ENCODE data around the gene TJP1. TPM values are rescaled to one million over a fixed set of nuclear protein-coding genes. Genes with fewer than 3 reads are reported as not detected.

TJP1 gene
- total RNA-seq, 2 donors from 2014 or later, result 131 to 145 TPM

GRCh38 chr15:29753506-29753905 is 68.8 kb downstream of the TJP1 start:
- Histone ChIP-seq H3K4me3 (ENCODE audit: low read length) (no peak overlapping the region), H3K9me3 (ENCODE audit: control insufficient read depth, low read length) (peaks cover 7% of the 10 kb centered on the region), H3K4me1 (ENCODE audit: control insufficient read depth, insufficient read depth, low read length) (no peaks in the 10 kb centered on the region), H3K36me3 (ENCODE audit: control insufficient read depth, insufficient read depth, low read length) (peaks cover 72% of the 10 kb centered on the region), H3K9ac (ENCODE audit: extremely low read depth, low read length, poor library complexity, severe bottlenecking) (no peak overlapping the region), H3K27ac (ENCODE audit: low read depth, low read length) (no peak overlapping the region), H3K27me3 (ENCODE audit: control insufficient read depth, insufficient read depth, low read length, poor library complexity, severe bottlenecking) (no peaks in the 10 kb centered on the region)
- DNase-seq, result no peak
- TF ChIP-seq CTCF (conservative IDR thresholded peaks at IDR 0.05), result no peak
- no peaks in the 10 kb centered on the region for H3K27me3 Mint-ChIP-seq (ENCODE audit: insufficient read depth)
- peaks cover 41% of the 10 kb centered on the region for H3K36me3 Mint-ChIP-seq (ENCODE audit: low read depth)
- no peak overlapping the region for H3K27ac Mint-ChIP-seq
- peaks cover 18% of the 10 kb centered on the region for H3K4me1 Mint-ChIP-seq
- whole genome bisulfite sequencing, 2 experiments (ENCODE audit: insufficient coverage in 1 of 2, insufficient read length in 1 of 2), result 94 to 100% methylated on average over 2 to 5 of the region's 7 CpGs
- peaks cover 6% of the 10 kb centered on the region for H3K9me3 Mint-ChIP-seq
- H3K4me3 Mint-ChIP-seq, result no peak overlapping the region

- H3K9me3 Mint-ChIP-seq, result peaks cover 6% of the 10 kb centered on the region
- peaks cover 5% of the 10 kb centered on the region for H3K4me1 Mint-ChIP-seq
- H3K27ac Mint-ChIP-seq, result peak overlapping the region; percentile 19
These were observed 71.5 kb downstream of the TJP1 start for GRCh38 chr15:29750754-29751153.

GRCh38 chr15:29749365-29750086 is 72.7 kb downstream of the TJP1 start:
- peaks cover 46% of the 10 kb centered on the region for H3K36me3 ChIP-seq (ENCODE audit: control insufficient read depth, insufficient read depth, low read length)
- 93 to 94% methylated on average over 13 to 15 of the region's 15 CpGs for WGBS, 2 experiments (ENCODE audit: insufficient coverage in 1 of 2, insufficient read length in 1 of 2)
- DNase-seq, result peak; percentile 54
- H3K4me1 ChIP-seq (ENCODE audit: control insufficient read depth, insufficient read depth, low read length), result no peaks in the 10 kb centered on the region
- peak overlapping the region; percentile 70 for H3K27ac Mint-ChIP-seq
- H3K27me3 ChIP-seq (ENCODE audit: control insufficient read depth, insufficient read depth, low read length, poor library complexity, severe bottlenecking), result no peaks in the 10 kb centered on the region
- no peak overlapping the region for H3K4me3 ChIP-seq (ENCODE audit: low read length)
- peaks cover 5% of the 10 kb centered on the region for H3K9me3 ChIP-seq (ENCODE audit: control insufficient read depth, low read length)
- TF ChIP-seq CTCF (conservative IDR thresholded peaks at IDR 0.05), result no peak
- H3K36me3 Mint-ChIP-seq (ENCODE audit: low read depth), result peaks cover 47% of the 10 kb centered on the region
- H3K4me1 Mint-ChIP-seq, result peaks cover 5% of the 10 kb centered on the region
- H3K27ac ChIP-seq (ENCODE audit: low read depth, low read length), result no peak overlapping the region
- H3K4me3 Mint-ChIP-seq, result no peak overlapping the region
- peaks cover 6% of the 10 kb centered on the region for H3K9me3 Mint-ChIP-seq
- H3K27me3 Mint-ChIP-seq (ENCODE audit: insufficient read depth), result no peaks in the 10 kb centered on the region
- H3K9ac ChIP-seq (ENCODE audit: extremely low read depth, low read length, poor library complexity, severe bottlenecking), result no peak overlapping the region

More at GRCh38 chr15:29750754-29751153, 71.5 kb downstream of the TJP1 start:
- H3K36me3 Mint-ChIP-seq (ENCODE audit: low read depth), result peaks cover 54% of the 10 kb centered on the region
- Histone ChIP-seq H3K9me3 (ENCODE audit: control insufficient read depth, low read length) (peaks cover 7% of the 10 kb centered on the region), H3K9ac (ENCODE audit: extremely low read depth, low read length, poor library complexity, severe bottlenecking) (no peak overlapping the region), H3K36me3 (ENCODE audit: control insufficient read depth, insufficient read depth, low read length) (peaks cover 58% of the 10 kb centered on the region), H3K4me3 (ENCODE audit: low read length) (no peak overlapping the region), H3K27ac (ENCODE audit: low read depth, low read length) (no peak overlapping the region), H3K4me1 (ENCODE audit: control insufficient read depth, insufficient read depth, low read length) (no peaks in the 10 kb centered on the region), H3K27me3 (ENCODE audit: control insufficient read depth, insufficient read depth, low read length, poor library complexity, severe bottlenecking) (no peaks in the 10 kb centered on the region)
- no peak for DNase-seq
- WGBS, 2 experiments (ENCODE audit: insufficient coverage in 1 of 2, insufficient read length in 1 of 2), result 83 to 89% methylated on average over 2 of the region's 2 CpGs
- TF ChIP-seq CTCF (conservative IDR thresholded peaks at IDR 0.05), result no peak
- H3K27me3 Mint-ChIP-seq (ENCODE audit: insufficient read depth), result no peaks in the 10 kb centered on the region
- H3K4me3 Mint-ChIP-seq, result no peak overlapping the region
